ENCODE results near the gene LAMA2. TPM values are rescaled to one million over a fixed set of nuclear protein-coding genes. Genes with fewer than 3 reads are reported as not detected.

The LAMA2 gene
- total and polyA plus RNA-seq, 8 donors: 3.4 to 110 (median 31.6) TPM

- Histone ChIP-seq H3K4me3 (no peak overlapping the region), H3K4me1 (no peaks in the 10 kb centered on the region), H3K27me3 (no peaks in the 10 kb centered on the region), H3K27ac (no peak overlapping the region), H3K9me3 (no peaks in the 10 kb centered on the region), H3K36me3 (peaks cover 3 to 44% (median 40%) of the 10 kb centered on the region in 4 donors)
- TF ChIP-seq CTCF (IDR thresholded peaks at IDR 0.05) (no peak), POLR2A (IDR thresholded peaks at IDR 0.05) (no peak), POLR2AphosphoS5 (IDR thresholded peaks at IDR 0.05) (no peak), EP300 (IDR thresholded peaks at IDR 0.05) (no peak)
- intact Hi-C loops (cut with DNase I; ENCODE audit: low total_unique reads): no loop called here
- DNase-seq: no peak
- WGBS, 5 donors: 84 to 86% (median 85%) methylated on average over 4 of the region's 4 CpGs
Measured at GRCh38 chr6:129329678-129330077, 446.7 kb downstream of the LAMA2 start.

- no peak for TF ChIP-seq POLR2A (IDR thresholded peaks at IDR 0.05)
- no peak for TF ChIP-seq EP300 (IDR thresholded peaks at IDR 0.05)
- TF ChIP-seq CTCF (IDR thresholded peaks at IDR 0.05): no peak
- no peak for TF ChIP-seq POLR2AphosphoS5 (IDR thresholded peaks at IDR 0.05)
- Histone ChIP-seq H3K27ac (no peak overlapping the region), H3K27me3 (no peaks in the 10 kb centered on the region), H3K9me3 (no peaks in the 10 kb centered on the region), H3K4me3 (no peak overlapping the region), H3K36me3 (peaks cover 0 to 41% (median 35%) of the 10 kb centered on the region in 4 donors), H3K4me1 (no peaks in the 10 kb centered on the region)
- DNase-seq: no peak
- WGBS, 5 donors: 68 to 83% (median 81%) methylated on average over 2 of the region's 2 CpGs
- intact Hi-C loops (cut with DNase I; ENCODE audit: low total_unique reads): no loop called here
Measured at GRCh38 chr6:129331450-129332138, 448.7 kb downstream of the LAMA2 start.

GRCh38 chr6:129335792-129336191 lies 452.9 kb downstream of the LAMA2 start:
- no peaks in the 10 kb centered on the region for H3K9me3 ChIP-seq
- H3K4me3 ChIP-seq: no peak overlapping the region
- 30 to 58% (median 53%) methylated on average over 4 of the region's 4 CpGs for WGBS, 5 donors
- TF ChIP-seq POLR2AphosphoS5 (IDR thresholded peaks at IDR 0.05) (no peak), EP300 (IDR thresholded peaks at IDR 0.05) (no peak), CTCF (IDR thresholded peaks at IDR 0.05) (no peak), POLR2A (IDR thresholded peaks at IDR 0.05) (no peak)
- peaks cover 0 to 11% (median 8%) of the 10 kb centered on the region in 4 donors for H3K36me3 ChIP-seq
- H3K27ac ChIP-seq: no peak overlapping the region
- no peaks in the 10 kb centered on the region for H3K4me1 ChIP-seq
- intact Hi-C loops (cut with DNase I; ENCODE audit: low total_unique reads): no loop called here
- no peak for DNase-seq
- no peaks in the 10 kb centered on the region for H3K27me3 ChIP-seq

- 86 to 94% (median 92%) methylated on average over 4 of the region's 4 CpGs for WGBS, 5 donors
- Histone ChIP-seq H3K9me3 (no peaks in the 10 kb centered on the region), H3K4me1 (no peaks in the 10 kb centered on the region), H3K4me3 (no peak overlapping the region), H3K27me3 (no peaks in the 10 kb centered on the region), H3K36me3 (peaks cover 0 to 5% (median 1%) of the 10 kb centered on the region in 4 donors), H3K27ac (no peak overlapping the region)
- no peak for DNase-seq
- no peak for TF ChIP-seq POLR2A (IDR thresholded peaks at IDR 0.05)
- TF ChIP-seq CTCF (IDR thresholded peaks at IDR 0.05): no peak
- TF ChIP-seq POLR2AphosphoS5 (IDR thresholded peaks at IDR 0.05): no peak
- intact Hi-C loops (cut with DNase I; ENCODE audit: low total_unique reads): no loop called here
Measured at GRCh38 chr6:129338683-129339082, 455.7 kb downstream of the LAMA2 start.

Measured in stomach (tissue), 9 donors.